ENCODE results near the gene SHANK1.
"Not testable (repeated sequence)": the region's sequence is repeated elsewhere in the genome, so short reads cannot be mapped to it uniquely, and the experiment has no call there.

The SHANK1 gene

DNA sequence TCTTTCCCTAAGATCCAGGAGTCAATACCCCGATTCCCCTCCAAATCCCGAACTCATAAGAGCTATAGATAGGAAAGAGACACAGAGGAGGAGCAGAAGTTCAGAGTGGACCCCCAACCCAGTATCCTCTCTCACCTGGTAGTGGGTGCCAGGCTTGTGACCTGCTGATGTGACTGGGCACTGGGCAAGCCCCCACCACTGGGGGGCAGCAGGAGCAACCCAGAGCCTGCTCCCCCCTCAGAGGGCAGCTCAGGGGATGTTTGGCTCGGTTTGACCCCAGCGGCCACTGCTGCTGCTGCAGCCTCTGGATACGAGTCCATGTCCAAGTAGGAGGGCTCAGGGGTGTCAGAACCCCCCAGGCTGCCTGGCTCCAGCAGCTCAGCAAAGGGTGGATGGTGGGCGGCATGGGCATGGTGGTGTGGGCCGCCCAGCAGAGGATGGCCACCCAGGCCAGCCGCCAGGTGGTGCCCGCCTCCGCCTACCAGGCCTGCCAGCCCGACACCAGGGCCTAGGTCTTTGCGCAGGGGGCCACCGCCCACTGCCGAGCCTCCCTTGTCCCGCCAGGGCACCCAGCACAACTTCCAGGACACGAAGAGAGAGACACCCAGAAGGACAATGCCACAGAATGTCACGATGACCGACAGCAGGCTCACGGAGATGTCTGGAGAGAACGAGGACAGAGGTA, 87.3 kb downstream of the SHANK1 start:
- DNase-seq, result no peak

DNA sequence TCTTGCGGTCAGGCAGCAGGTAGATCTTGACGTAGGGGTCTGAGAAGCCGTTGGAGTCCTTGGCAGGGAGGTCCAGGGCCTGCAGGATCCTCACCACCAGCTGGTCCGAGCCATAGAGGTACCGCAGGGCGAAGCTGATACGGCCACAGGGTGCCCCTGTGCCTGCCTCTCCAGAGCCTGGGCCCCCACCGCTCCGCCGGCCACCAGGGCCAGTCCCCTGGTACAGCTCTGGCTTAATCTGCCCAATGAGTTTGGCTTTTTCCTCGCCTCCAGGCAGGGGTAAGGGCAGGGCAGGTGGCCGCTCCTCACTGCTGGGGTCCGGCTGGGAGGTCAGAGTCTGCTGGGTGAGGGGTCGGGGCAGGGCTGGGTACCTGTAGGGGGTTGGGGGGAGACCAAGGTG, 89.8 kb downstream of the SHANK1 start:
- DNase-seq, result no peak

DNA sequence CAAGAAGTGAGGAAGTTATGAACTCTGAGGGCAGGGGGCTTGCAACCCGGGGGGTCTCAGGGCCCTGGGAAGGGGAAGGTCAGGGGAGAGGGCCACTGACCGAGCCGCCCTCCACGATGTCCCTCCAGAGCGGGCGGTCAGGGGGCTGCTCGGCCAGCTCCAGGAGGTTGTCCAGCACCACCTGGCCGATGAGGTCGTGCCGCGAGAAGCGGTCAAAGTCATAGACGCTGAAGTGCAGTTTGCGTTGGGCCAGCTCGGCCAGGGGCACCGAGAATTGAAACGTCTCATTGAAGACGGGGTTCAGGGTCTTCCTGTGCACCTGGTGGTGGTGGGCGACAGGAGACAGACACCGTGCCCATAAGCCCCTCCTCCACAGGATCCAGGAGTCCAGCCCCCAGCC, 90.4 kb downstream of the SHANK1 start:
- no peak for DNase-seq

DNA sequence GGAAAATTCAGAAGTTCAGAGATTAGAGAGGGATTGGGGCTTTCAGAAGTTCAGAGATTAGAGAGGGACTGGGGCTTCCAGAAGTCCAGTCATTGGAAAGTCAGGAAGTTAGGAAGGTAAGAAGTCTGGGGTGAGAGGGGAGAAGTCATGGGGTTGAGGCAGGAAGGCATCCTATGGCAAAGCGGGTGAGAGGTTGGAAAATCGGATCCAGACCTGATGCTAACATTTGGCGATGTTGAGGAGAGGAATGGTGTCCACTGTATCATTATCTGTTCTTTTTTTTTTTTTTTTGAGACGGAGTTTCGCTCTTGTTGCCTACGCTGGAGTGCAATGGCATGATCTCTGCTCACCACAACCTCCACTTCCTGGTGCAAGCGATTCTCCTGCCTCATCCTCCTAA, 91.1 kb downstream of the SHANK1 start:
- no peak for DNase-seq

DNA sequence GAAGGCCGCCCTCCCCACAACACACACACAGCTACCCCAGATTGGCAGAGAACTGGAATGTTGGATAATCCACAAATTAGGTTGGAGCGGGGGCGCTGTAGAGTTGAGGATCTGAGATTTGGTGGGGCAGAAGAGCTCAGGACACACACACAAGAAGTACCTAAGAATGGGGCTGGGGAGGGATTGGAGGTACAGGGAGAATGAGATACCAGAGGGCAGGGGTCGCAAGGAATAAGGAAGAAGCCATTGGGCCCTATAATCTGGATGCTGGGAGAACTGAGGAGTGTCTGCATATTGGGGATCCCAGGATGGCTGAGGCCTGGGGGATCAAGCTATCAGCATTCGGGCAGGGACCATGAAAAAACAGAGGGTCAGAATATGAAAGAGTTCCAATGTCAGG, 91.5 kb downstream of the SHANK1 start:
- no peak for DNase-seq

DNA sequence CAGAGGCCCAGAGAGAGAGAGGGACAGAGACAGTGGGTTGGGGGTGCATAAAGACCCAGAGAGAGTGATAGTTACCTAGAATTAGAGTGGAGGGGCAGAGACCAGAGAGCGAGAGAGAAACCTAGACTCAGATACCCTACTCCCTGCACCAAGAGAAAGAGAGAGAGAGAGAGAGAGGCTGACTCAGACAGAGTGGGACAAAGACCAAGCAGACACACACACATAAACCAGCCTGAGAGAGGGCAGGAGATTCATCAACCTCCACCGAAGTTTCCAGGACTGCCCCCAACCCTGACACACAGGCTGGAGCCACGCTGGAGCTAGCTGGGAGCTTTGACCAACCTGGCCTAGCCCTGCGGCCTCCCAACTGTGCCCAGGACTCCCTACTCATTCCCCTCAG, 92.8 kb downstream of the SHANK1 start:
- DNase-seq, result no peak

DNA sequence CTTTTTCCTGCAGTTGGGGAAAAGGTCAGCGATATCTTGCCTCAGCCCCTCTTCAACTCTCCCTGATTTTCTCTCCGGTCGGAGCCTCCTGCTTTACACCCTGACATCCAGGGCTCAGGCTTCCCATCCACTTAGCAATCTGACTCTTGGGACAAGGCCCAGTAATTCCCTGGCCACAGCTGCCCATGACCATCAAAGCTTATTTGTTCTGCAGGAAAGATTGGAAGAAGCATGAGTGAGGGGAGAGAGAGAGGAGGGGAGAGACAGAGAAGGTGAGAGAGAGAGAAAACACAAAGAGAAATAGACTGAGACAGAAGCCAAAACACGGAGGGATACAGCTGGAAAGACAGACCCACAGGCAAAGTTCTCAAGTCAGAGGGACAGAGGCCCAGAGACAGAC, 93.6 kb downstream of the SHANK1 start:
- DNase-seq, result no peak

DNA sequence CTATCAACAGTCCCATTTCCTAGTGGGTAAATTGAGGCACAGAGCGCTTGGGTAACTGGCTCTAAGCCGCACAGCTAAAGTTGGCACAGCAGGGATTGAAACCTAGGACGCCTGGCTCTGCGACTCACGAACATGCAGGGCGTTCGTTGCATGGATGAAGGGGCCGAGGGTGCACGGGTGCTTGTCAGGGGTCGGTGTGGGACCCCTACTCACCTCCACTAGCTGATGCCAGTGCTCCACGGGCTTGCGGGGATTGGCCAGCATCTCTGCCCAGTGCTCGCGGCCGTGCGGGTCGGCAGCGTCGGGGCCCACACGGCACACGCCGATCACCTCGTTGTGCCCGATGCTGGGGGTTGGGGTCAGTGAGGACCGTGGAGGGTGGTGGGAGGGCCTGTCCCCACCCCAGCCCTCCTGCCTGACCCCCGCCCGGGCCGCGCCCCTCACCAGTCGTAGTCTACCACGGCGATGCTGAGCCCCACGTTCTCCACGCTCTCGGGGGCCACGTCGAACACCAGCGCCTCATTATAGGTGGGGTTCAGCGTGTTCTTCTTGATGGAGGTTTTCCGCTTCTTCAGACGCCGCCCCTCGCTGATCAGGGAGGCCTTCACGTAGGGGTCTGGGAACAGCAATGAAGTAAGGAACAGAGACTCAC, 94.5 kb downstream of the SHANK1 start:
- DNase-seq, result no peak

DNA sequence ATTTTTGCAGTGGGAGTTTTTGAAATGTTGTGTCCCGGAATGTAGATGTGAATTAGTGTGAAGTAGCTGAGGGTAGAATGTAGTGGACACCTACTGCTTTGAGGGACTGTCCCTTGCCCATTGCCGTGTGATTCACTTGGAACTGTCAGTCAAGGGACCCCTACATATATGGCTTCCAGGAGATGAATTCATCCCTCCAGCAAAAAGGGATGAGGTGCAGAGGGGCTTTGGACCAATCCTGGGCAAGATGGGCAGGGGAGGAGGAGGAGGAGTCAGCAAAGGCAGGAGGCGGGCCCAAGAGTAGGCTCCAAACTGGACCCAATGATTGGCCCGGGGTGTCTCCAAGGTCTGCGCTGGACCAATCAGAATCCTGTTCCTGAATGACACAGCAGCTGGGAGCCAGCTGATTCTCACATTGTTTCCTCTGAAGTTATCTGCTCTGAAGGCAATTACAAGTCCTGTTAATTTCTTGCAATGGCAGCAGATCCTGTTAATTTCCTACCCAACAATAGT, 99.2 kb downstream of the SHANK1 start:
- DNase-seq, result not testable (repeated sequence)

DNA sequence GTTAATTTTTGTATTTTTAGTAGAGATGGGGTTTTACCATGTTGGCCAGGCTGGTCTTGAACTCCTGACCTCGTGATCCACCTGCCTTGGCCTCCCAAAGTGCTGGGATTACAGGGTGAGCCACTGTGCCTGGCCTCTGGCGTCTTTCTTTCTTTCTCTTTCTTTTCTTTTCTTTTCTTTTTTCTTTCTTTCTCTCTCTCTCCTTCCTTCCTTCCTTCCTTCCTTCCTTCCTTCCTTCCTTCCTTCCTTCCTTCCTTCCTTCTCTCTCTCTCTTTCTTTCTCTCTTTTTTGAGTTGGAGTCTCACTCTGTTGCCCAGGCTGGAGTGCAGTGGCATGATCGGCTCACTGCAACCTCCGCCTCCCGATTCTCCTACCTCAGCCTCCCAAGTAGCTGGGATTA, 100.4 kb downstream of the SHANK1 start:
- not testable (repeated sequence) for DNase-seq

DNA sequence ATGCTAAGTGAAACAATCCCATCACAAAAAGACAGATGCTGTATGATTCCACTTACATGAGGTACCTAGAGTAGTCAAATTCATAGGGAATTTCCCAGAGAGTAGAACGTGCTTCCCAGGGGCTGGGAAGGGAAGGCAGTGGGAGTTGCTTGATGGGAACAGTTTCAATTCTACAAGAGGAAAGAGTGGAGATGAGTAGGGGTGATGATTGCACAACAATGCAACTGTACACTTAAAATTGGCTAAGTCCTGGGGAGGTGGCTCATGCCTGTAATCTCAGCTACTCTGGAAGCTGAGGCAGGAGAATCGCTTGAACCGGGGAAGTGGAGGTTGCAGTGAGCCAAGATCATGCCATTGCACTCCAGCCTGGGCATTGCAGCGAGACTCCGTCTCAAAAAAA, 101.2 kb downstream of the SHANK1 start:
- DNase-seq, result not testable (repeated sequence)

DNA sequence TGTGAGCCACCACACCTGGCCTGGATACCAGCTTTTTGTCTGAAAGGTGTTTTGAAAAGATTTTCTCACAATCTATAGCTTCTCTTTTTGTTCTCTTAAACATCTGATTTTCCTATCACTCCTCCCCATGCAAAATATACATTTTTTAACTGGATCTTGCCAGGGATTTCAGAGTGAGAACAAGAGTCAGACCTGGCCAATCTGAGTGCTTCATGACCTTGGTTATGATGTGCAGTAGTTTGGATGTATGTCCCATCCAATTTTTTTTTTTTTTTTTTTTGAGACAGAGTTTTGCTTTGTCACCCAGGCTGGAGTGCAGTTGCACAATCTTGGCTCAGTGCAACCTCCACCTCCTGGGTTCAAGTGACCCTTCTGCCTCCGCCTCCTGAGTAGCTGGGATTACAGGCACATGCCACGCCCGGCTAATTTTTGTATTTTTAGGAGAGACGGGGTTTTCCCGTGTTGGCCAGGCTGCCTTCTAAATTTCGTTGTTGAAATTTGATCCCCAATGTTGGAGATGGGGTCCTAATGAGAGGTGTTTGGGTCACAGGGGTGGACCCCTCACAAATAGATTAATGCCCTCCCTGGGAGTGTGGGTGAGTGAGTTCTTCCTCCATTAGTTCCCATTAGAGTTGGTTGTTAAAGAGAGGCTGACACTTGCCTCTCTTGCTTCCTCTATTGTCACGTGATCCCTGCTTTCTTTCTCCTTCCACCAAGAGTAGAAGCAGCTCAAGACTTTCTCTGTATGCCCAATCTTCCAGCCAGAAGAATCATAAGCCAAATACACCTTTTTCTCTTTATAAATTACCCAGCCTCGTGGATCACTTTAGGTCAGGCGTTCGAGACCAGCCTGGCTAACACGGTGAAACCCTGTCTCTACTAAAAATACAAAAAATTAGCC, 106.8 kb downstream of the SHANK1 start:
- not testable (repeated sequence) for DNase-seq
